ENCODE data around the gene AEBP1.
"Not testable (repeated sequence)": the region's sequence is repeated elsewhere in the genome, so short reads cannot be mapped to it uniquely, and the experiment has no call there.

Gene AEBP1

DNA sequence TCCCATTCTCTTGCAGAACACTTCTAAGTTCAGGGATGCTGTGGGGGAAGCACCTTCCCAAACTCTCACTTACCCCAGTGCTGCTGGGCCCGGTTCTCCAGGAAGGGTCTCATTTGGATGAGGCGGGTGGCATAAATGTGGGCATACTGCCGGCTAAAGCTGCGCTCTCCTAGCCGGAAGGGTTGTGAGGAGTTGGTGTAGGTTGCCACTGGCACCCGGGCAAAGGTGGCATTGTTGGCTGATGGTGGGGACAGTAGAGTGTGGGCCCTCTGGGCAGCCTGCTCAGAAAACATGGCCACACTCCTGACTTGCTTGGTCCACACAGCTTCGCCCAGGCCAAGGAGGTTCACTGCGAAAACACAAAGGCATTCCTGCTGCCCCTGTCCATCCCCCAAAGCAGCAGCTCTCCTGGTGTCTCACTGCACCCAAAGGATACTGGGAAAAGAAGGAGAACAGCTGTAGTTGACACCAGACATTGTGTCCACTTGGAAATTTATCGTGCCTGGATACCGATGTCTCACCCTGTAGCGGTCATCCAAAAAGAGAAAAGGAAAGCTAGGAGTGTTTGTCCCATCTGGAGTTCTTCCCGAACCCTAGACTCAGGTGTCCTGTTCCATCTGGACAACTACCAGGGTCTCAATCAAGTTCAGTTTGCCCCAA lies 17.7 kb downstream of the AEBP1 start:
- H3K4me1 ChIP-seq, result peaks cover 11% of the 10 kb centered on the region
- in situ Hi-C loops (cut with MboI; ENCODE audit: low sequenced_read_pairs), result no loop called here
- no peaks in the 10 kb centered on the region for H3K9me3 ChIP-seq
- 0 out of 2 replicates have a peak, but pooled peaks cover 2% of the 10 kb centered on the region for H3K27me3 ChIP-seq (ENCODE audit: low read depth)
- peaks cover 50% of the 10 kb centered on the region for H3K36me3 ChIP-seq (replicated peaks)
- DNase-seq (ENCODE audit: low spot score in 2 of 2), result no peak
- H3K4me3 ChIP-seq, result peak overlapping the region; percentile 68

DNA sequence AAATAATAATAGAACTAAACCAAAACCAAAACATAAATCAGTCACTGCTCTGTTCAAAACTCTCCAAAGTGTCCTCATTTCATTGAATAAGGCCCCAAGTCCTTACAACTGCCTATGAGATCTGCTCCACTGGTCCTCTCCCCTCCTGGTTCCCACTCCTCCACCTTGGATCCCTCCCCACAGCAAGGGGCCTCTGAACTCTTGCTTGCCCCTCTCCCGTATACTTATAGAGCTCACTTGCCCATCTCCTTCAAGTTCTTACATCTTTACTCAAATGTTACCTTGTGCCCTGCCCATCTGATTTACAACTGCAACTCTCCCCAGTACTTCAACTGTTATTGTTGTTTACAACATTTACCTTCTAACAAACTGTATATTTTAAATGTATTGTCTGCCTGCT lies 18.4 kb downstream of the AEBP1 start:
- H3K4me1 ChIP-seq, result peaks cover 11% of the 10 kb centered on the region
- no peak for DNase-seq (ENCODE audit: low spot score in 2 of 2)
- H3K9me3 ChIP-seq, result no peaks in the 10 kb centered on the region
- in situ Hi-C loops (cut with MboI; ENCODE audit: low sequenced_read_pairs), result no loop called here
- H3K4me3 ChIP-seq, result peak overlapping the region; percentile 68
- 0 out of 2 replicates have a peak, but pooled peaks cover 3% of the 10 kb centered on the region for H3K27me3 ChIP-seq (ENCODE audit: low read depth)
- peaks cover 43% of the 10 kb centered on the region for H3K36me3 ChIP-seq (replicated peaks)

DNA sequence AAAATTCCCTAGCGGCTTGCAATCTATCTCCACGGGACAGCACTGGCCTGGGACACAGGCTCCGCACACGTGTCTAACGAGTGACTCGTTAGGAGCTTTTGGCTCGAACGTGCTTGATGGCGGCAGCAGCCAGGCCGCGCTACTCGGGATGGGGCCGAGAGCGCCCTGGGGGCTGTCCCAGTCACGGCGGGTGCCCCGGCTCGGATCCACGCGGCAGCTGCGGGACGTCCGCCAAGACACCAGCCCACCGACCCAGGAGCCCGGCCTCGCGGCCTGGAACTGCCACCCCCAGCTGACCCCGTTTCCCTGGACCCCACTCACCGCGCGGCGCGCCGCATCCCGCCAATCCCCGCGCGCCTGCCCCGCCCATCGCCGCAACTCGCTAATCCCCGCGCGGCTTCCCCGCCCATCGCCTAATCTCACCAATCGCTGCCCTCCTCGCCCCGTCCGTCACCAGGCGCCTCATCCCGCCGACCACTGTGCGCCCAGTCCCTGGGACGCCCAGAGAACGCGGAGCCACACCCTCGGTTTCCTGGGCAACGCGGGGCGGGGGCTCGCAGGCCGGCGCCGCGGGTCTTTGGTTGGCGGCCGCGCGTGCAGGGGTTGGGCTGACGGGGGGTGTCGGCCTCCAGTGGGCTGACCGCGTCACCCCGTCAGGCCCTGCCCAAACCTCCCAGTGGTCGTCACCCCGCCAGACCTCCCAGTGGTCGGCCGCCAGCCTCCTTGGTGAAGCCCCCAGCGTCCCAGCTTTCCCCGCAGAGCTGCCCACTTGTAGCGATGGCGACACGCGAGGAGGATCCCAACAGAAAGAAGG lies 19.3 kb downstream of the AEBP1 start, which contains the start of gene POLD2:
Gene POLD2, minus strand, starts transcription at position 359 of the 814 bp plus-strand sequence. CDS start 1,495 bp downstream, outside the sequence.
- Histone ChIP-seq H3K27me3 (ENCODE audit: low read depth) (0 out of 2 replicates have a peak, but pooled peaks cover 3% of the 10 kb centered on the region), H3K4me3 (peak within 1 kb of the TSS; percentile 68), H3K4me1 (peaks cover 11% of the 10 kb centered on the region), H3K36me3 (replicated peaks) (peaks cover 35% of the 10 kb centered on the region), H3K9me3 (no peaks in the 10 kb centered on the region)
- DNase-seq (ENCODE audit: low spot score in 2 of 2), result peak; percentile 95 to 99
- in situ Hi-C loops (cut with MboI; ENCODE audit: low sequenced_read_pairs), result no loop called here

DNA sequence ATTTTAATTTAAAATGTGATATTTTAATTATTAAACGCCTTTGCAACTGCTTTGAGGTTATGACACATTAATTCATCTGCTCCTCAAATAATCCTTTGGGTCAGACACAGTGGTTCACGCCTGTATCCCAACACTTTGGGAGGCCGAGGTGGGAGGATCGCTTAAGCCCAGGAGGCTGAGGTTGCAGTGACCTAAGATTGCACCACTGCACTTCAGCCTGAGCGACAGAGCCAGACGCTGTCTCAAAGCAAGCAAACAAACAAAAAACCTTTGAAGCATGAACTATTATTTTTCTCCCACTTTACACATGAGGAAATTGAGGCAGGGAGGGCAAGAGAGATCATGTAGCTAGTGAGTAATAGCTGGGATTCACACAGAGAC lies 20.7 kb downstream of the AEBP1 start:
- Histone ChIP-seq H3K4me1 (peaks cover 11% of the 10 kb centered on the region), H3K4me3 (no peak overlapping the region), H3K36me3 (replicated peaks) (peaks cover 24% of the 10 kb centered on the region), H3K27me3 (ENCODE audit: low read depth) (0 out of 2 replicates have a peak, but pooled peaks cover 3% of the 10 kb centered on the region), H3K9me3 (no peaks in the 10 kb centered on the region)
- in situ Hi-C loops (cut with MboI; ENCODE audit: low sequenced_read_pairs), result no loop called here
- no peak for DNase-seq (ENCODE audit: low spot score in 2 of 2)

DNA sequence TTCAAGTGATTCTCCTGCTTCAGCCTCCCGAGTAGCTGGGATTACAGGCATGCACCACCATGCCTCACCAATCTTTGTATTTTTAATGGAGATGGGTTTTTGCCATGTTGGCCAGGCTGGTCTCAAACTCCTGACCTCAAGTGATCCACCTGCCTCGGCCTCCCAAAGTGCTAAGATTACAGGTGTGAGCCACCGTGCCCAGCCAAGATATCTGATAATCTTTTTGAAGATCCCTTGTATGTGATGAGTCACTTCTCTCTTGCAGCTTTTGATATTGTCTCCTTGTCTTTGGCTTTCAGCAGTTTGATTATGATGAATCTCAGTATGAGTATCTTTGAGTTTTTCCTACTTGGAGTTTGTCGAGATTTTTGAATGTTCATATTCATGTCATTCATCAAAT lies 22.4 kb downstream of the AEBP1 start:
- in situ Hi-C loops (cut with MboI; ENCODE audit: low sequenced_read_pairs); H3K4me3 ChIP-seq; H3K4me1 ChIP-seq; DNase-seq (ENCODE audit: low spot score in 2 of 2); H3K9me3 ChIP-seq; H3K27me3 ChIP-seq (ENCODE audit: low read depth); H3K36me3 ChIP-seq (replicated peaks): not testable (repeated sequence)

DNA sequence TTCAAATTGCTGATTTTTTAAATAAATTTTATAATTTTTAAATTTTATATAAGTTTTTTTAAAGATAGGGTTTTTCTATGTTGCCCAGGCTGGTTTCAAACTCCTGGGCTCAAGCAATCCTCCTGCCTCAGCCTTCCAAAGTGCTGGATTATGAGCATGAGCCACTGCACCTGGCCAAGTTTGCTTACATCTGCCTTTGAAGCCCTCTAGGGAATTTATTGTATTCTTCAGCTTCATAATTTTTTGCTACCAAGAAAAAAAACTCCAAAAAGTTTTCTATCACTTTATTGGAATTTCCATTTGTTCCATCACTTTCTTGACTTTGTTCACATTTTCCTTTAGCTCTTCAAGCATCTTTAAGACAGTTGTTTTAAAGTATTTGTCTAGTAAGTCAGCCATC lies 23.0 kb downstream of the AEBP1 start:
- DNase-seq (ENCODE audit: low spot score in 2 of 2), result no peak
- no peak overlapping the region for H3K4me3 ChIP-seq
- in situ Hi-C loops (cut with MboI; ENCODE audit: low sequenced_read_pairs), result no loop called here
- H3K36me3 ChIP-seq (replicated peaks), result peaks cover under 1% of the 10 kb centered on the region; the same call in 1 of the 2 replicates
- H3K4me1 ChIP-seq, result peaks cover 6% of the 10 kb centered on the region
- 0 out of 2 replicates have a peak, but pooled peaks cover 3% of the 10 kb centered on the region for H3K27me3 ChIP-seq (ENCODE audit: low read depth)
- H3K9me3 ChIP-seq, result no peaks in the 10 kb centered on the region

DNA sequence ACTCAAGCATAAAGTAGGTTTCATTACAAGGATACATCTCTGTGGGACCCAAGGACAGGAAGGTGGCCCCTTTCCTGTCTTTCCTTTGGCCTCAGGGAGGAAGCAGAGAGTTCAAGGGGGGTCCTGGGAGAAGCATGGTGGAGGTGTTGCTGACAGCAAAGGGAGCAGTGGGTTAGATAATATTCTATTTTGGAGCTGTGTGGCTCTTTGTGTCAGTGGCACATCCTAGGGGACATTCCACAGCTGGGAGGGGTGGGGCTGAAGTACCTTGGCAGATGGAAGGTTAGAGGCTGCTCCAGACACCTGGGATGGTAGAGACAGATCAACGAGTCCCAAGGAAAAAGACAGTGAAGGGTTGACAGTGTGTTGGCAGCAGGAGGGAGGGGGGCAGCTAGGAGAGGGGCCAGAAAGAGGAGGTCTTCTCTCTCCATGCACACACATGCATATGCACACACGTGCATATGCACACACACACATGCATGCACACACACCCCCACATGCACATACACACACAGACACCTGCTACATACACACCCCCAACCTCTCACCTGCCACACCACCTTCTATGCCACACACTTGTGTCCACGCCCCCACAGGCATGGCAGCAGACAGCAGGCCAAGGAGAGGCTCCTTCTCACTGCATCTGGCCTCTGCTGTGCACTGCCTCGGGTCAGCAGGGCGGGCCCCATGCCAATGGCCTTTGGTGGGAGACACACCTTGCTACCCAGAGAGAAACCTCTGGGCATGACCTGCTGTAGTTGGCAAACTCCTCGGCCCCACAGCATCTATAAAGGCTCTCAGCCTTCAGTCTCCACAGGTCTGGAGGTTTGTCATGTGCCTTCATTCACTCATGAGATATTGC lies 24.8 kb downstream of the AEBP1 start:
- Histone ChIP-seq H3K27me3 (ENCODE audit: low read depth) (0 out of 2 replicates have a peak, but pooled peaks cover 3% of the 10 kb centered on the region), H3K4me3 (no peak overlapping the region), H3K9me3 (no peaks in the 10 kb centered on the region), H3K4me1 (no peaks in the 10 kb centered on the region; the same call in 1 of the 2 replicates), H3K36me3 (replicated peaks) (no peaks in the 10 kb centered on the region)
- DNase-seq (ENCODE audit: low spot score in 2 of 2), result no peak
- in situ Hi-C loops (cut with MboI; ENCODE audit: low sequenced_read_pairs), result no loop called here

DNA sequence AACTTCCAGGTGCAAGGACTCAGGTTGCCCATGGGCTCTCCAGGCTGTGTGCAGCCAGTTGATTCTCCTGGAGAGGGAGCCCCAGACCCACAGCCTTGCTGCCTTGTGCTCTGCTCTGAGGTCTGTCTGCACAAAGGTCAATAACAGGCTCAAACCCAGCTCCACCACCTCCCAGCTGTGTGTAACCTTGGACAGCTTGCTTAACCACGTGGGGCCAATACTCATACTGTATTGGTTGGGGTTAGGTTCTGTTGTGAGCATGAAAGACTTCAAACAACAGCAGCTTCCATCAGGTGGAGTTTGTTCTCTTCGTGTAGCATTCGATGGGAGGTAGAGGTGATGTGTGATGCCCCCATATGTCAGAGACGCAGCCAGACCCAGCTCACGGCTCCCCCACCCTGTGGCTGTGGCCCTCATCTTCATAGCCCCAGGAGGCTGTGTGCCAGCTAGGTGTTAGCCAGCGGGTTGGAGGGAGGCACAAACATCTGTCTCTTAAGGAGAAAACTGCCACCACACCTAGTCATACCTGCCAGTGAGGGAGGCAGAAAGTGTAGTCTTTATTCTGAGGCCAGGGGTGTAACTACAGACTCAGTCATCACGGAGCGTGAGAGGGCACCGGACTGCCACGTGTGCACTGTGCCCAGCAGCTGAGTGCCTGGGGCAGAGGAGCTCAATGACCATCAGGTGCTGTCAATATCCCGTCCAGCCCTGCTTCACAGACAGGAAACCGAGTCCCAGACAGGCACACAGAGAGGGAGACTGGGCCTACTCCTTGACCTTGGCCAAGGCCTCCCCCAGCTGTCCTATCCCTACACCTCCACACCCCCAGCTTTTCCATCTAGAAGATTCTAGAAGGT lies 27.3 kb downstream of the AEBP1 start:
- in situ Hi-C loops (cut with MboI; ENCODE audit: low sequenced_read_pairs), result no loop called here
- DNase-seq (ENCODE audit: low spot score in 2 of 2), result no peak

DNA sequence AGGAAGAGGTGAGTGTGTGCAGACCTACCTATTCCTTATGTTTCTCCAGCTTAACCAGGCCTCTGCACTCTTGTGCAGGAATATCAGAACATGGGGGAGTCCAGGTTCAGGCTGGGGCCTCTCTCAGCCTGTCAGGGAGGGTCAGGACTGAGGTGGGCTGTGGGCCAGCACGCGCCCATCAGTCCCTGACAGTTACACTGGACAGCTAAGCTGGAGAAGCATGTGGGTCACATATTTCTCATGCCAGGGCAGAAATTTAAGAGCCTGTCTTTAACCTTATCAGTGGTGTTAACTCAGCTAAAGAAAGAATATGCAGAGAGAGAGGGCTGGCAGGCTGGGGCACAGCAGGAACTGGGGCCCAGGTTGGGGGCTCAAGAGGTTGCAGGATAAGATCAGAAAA lies 27.9 kb downstream of the AEBP1 start:
- Histone ChIP-seq H3K9me3 (no peaks in the 10 kb centered on the region), H3K4me1 (no peaks in the 10 kb centered on the region), H3K4me3 (no peak overlapping the region), H3K27me3 (ENCODE audit: low read depth) (no peaks in the 10 kb centered on the region), H3K36me3 (replicated peaks) (no peaks in the 10 kb centered on the region)
- in situ Hi-C loops (cut with MboI; ENCODE audit: low sequenced_read_pairs), result no loop called here
- DNase-seq (ENCODE audit: low spot score in 2 of 2), result no peak

More for the DNA sequence above, 27.3 kb downstream of the AEBP1 start:
- Histone ChIP-seq H3K9me3 (no peaks in the 10 kb centered on the region), H3K4me3 (no peak overlapping the region), H3K27me3 (ENCODE audit: low read depth) (0 out of 2 replicates have a peak, but pooled peaks cover 3% of the 10 kb centered on the region), H3K36me3 (replicated peaks) (no peaks in the 10 kb centered on the region), H3K4me1 (no peaks in the 10 kb centered on the region)

DNA sequence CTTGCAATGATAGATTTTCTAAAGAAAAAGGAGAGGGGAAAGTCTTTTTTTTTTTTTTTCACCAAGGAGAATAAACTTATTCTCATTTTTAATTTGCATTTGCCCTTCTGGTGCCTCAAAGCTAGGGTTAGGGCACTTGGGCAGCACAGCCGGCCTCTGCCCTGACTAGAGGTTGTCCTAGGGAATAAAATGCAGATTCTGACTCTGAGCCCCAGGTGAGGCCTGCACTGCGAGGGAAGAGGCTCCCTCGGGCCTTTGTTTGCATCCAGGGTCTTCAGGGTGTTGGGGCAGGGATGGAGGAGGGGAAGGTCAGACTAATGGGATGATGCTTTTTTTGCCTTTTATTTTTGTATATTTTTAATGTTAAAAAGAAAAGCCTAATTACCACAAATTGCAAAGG lies 29.1 kb downstream of the AEBP1 start:
- Histone ChIP-seq H3K36me3 (replicated peaks) (no peaks in the 10 kb centered on the region), H3K9me3 (no peaks in the 10 kb centered on the region), H3K4me3 (no peak overlapping the region), H3K27me3 (ENCODE audit: low read depth) (no peaks in the 10 kb centered on the region), H3K4me1 (no peaks in the 10 kb centered on the region)
- no peak for DNase-seq (ENCODE audit: low spot score in 2 of 2)
- in situ Hi-C loops (cut with MboI; ENCODE audit: low sequenced_read_pairs), result no loop called here

DNA sequence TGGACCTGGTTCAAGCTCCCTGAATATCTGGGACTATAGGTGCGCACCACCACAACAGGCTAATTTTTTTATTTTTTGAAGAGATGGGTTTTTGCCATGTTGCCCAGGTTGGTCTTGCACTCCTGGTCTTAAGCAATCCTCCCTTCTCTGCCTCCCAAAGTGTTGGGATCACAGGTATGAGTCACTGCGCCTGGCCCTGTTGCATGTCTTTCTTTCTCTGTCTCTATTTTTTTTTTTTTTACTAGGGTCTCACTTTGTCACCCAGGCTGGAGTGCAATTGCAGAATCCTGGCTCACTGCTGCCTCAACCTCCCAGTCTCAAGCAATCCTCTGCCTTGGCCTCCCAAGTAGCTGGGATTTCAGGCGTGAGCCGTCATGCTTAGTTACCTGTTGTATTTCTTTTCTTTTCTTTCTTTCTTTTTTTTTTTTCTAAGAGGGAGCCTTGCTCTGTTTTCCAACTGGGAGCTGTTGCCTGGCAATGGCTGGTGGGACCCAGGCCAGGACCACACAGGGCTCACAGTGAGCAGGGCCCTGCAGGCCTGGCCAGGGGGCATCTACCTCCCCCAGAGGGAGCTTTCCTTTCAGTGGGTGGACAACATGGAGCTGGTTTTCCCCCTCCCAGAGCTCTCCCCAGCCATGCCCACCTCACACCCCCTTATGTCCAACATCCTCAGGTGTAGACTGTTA lies 30.9 kb downstream of the AEBP1 start:
- Histone ChIP-seq H3K36me3 (replicated peaks) (no peaks in the 10 kb centered on the region), H3K4me1 (no peaks in the 10 kb centered on the region), H3K4me3 (no peak overlapping the region), H3K9me3 (no peaks in the 10 kb centered on the region), H3K27me3 (ENCODE audit: low read depth) (no peaks in the 10 kb centered on the region)
- in situ Hi-C loops (cut with MboI; ENCODE audit: low sequenced_read_pairs), result no loop called here
- DNase-seq (ENCODE audit: low spot score in 2 of 2), result no peak

DNA sequence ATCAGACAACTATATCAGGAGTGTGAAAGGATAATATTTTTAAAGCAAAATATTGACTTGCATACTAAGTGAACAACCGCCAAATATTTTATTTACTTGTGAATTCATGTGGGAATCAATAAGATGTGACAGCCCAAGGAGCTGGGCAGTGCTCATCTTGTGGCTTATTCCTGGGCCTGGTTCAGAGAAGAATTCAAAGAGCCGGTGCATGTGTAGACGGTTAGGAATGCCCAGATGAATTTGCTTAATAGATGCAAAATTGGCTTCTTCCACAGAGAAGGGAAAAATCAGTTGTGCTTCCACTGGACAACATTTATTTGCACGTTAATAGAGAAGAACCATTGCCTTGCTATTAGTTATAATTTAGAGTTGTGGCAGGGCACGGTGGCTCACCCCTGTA lies 32.6 kb downstream of the AEBP1 start:
- in situ Hi-C loops (cut with MboI; ENCODE audit: low sequenced_read_pairs), result no loop called here
- no peak for DNase-seq (ENCODE audit: low spot score in 2 of 2)
- Histone ChIP-seq H3K36me3 (replicated peaks) (no peaks in the 10 kb centered on the region), H3K4me1 (no peaks in the 10 kb centered on the region), H3K4me3 (no peak overlapping the region), H3K27me3 (ENCODE audit: low read depth) (no peaks in the 10 kb centered on the region), H3K9me3 (no peaks in the 10 kb centered on the region)
